ENCODE data around the gene KCNT1. TPM values are rescaled to one million over a fixed set of nuclear protein-coding genes. Genes with fewer than 3 reads are reported as not detected.
A peak's percentile ranks its signal among the peaks of the same experiment; 100 is the strongest.

The KCNT1 gene
- total RNA-seq, 1 experiment from 2014 or later, result not detected

DNA sequence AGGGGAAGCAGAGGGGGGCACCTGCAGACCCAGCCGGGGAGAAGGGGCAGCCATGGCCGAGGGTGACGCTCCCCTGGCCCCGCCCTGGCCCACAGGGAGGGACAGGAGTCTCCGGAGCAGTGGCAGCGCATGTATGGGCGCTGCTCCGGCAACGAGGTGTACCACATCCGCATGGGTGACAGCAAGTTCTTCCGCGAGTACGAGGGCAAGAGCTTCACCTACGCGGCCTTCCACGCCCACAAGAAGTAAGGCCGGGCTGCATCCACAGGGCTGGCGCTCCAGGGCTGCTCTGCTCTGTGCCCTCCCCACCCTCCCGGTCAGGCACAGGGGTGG lies 68.2 kb downstream of the KCNT1 start:
- in situ Hi-C loops (cut with HindIII; ENCODE audit: low sequenced_read_pairs), result no loop called here
- DNase-seq (ENCODE audit: low spot score), result no peak

DNA sequence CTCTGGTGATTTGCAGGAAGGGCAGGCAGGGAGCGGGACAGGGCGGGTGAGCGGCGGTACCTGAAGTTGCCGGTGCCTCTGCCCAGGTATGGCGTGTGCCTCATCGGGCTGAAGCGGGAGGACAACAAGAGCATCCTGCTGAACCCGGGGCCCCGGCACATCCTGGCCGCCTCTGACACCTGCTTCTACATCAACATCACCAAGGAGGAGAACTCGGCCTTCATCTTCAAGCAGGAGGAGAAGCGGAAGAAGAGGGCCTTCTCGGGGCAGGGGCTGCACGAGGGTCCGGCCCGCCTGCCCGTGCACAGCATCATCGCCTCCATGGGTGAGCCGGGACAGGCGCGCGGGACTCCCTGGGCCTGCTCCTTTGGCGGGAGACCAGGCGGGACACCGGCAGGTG lies 68.8 kb downstream of the KCNT1 start:
- in situ Hi-C loops (cut with HindIII; ENCODE audit: low sequenced_read_pairs), result no loop called here
- DNase-seq (ENCODE audit: low spot score), result no peak

DNA sequence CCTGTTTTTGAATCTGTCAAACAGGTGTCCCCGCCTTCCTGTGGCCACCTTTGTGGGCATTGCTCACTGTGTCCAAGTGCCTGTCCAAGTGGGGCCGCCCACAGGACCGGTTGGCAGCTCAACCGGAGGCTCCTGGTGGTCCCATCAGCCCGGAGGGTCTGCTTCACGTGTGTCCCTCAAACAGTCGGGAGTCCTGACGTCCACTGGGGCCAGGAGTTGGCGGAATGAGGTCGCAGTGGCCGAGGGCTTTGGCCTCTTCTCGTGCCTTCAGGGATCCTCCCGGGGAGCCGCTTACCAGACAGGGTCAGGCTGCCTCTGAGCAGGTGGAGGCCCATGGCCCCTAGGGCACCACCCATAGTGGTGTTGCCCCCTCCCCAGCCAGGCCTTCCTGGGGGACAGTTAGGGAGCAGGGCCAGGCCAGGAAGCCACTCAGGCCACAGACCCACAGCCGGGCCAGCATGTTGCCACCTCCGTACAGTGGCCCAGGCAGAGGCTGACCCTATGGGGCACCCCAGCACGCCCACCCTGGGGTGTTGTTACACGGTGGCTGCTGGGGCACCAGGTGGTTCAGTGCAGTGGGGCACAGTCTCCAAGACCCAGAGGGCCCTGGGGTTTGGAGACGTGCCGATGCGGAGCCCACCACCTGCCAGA lies 69.5 kb downstream of the KCNT1 start:
- in situ Hi-C loops (cut with HindIII; ENCODE audit: low sequenced_read_pairs), result no loop called here
- DNase-seq (ENCODE audit: low spot score), result no peak

DNA sequence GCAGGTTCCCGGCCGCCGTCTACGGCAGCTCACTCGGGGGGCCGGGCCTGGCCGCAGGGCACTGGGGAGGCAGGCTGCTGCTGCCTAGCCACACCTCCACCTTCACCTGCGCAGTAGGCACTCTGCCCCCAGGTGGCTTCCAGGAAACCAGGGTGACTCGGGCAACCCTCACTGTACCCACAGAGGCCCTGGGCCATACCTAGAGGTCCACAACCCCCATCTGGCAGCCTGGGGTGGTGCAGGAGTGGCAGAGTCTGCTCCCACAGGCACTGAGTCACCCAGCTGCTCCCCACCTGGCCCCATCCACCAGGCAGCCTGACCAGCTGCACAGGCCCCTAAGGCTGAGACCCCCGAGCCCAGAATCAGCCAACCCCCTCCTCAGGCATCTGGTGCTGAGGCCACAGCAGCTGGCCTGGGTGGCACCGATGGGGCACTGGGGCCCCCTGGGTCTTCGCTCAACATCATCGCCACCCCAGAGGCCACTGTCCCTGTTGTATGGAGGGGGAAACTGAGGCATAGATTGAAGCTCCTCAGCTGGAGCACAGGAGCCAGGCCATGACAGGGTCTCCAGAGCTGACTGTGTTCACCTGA lies 70.2 kb downstream of the KCNT1 start:
- in situ Hi-C loops (cut with HindIII; ENCODE audit: low sequenced_read_pairs), result no loop called here
- no peak for DNase-seq (ENCODE audit: low spot score)

DNA sequence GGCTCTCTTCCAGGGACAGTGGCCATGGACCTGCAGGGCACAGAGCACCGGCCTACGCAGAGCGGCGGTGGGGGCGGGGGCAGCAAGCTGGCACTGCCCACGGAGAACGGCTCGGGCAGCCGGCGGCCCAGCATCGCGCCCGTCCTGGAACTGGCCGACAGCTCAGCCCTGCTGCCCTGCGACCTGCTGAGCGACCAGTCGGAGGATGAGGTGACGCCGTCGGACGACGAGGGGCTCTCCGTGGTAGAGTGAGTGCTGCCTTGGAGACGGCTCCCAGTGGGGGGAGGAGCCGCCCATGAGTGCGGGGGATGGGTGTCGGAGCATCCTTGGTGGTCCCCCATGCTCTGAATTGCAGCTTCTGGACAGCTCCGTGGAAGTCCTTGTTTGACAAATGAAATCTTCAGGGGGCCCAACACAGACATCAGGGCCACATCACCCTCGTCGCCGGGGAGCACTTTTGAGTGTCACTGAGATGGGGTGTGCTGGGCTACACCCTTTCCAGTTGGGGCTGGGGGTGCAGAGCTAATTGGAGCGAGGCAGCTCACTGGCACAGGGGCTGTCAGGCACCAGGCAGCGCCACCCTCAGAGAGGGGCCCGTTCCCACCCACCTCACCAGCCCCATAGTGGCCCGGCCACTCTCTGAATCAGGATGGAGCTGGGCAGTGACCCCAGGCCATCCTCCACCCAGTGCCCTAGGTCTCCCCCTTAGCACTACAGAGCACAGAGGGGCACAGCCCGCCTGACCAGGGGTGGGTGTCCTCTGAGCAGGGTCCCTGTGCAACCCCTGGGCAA lies 70.9 kb downstream of the KCNT1 start:
- in situ Hi-C loops (cut with HindIII; ENCODE audit: low sequenced_read_pairs), result no loop called here
- DNase-seq (ENCODE audit: low spot score), result peak; percentile 1

DNA sequence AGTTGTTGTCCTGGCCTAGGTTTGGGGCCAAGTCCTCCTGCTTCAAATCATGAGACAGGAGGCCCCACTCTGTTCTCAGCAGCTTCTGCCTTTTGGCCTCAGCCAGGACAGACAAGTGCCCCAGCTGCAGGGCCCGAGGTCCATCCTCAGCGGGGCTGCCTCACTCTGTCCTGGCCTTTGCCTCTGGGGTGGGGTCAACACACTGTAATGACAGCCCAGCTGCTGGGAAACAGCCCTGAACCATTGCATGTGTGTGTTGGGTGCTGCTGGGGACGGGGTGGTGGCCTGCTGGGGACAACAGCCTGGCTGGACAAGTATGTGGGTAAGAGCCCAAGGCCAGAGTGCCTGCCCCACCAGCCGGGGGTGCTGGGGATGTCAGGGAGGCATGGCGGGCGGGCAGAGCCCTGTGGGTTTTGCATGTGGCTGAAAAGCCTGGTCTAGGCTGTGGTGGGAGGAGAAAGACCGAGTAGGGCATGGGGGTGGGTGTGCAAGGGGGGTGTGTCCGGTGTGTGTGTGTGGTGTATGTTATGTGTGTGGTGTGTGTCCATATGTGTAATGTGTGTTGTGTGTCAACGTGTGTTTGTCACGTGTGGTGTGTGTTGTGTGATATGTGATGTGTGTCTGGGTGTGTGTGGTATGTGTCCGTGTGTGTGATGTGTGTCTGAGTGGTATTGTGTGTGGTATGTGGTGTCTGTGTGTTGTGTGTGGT lies 71.7 kb downstream of the KCNT1 start:
- no peak for DNase-seq (ENCODE audit: low spot score)
- in situ Hi-C loops (cut with HindIII; ENCODE audit: low sequenced_read_pairs), result no loop called here

DNA sequence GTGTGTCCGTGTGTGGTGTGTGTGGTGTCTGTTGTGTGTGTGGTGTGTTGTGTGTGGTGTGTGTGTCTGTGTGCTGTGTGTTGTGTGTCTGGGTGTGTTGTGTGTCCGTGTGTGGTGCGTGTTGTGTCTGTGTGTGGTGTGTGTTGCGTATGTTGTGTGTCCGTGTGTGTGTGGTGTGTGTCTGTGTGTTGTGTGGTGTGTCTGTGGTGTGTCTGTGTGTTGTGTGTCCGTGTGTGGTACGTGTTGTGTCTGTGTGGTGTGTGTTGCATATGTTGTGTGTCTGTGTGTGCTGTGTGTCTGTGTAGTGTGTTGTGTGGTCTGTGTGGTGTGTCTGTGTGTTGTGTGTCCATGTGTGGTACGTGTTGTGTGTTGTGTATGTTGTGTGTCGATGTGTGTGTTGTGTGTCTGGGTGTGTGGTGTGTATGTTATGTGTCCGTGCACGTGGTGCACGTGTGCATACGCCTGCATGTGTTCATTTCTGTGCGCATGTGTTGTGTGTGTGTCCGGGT lies 72.3 kb downstream of the KCNT1 start:
- in situ Hi-C loops (cut with HindIII; ENCODE audit: low sequenced_read_pairs), result no loop called here
- no peak for DNase-seq (ENCODE audit: low spot score)

DNA sequence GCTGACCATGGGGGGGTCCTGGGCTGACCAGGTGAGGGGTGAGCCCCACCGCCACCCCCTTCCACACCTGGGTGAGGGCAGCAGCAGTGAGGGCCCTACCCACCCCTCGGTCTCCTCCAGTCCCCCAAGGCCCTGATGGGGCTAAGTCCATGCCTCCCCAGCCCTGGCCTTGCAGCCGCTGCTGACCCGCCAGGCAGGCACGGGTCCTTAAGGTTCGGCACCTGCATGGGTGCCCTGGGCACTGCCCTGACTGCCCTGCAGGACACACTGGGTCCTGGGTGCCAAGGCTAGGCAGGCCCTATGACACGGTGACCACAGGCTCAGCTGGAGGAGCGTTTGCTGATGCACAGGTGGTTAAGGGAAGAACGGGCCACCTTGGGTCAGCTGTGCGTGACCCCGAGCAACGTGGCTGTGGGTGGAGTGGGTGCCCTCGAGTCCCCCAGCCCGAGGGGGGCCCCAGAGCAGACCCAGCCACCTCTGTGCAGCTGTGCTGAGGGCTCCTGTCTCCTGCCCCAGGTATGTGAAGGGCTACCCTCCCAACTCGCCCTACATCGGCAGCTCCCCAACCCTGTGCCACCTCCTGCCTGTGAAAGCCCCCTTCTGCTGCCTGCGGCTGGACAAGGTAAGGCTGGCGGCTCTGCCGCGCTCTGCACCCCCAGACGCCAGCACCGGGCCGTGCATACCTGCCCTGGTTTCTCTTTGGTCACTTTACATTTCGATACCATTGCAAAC lies 73.0 kb downstream of the KCNT1 start:
- DNase-seq (ENCODE audit: low spot score), result no peak
- in situ Hi-C loops (cut with HindIII; ENCODE audit: low sequenced_read_pairs), result no loop called here

DNA sequence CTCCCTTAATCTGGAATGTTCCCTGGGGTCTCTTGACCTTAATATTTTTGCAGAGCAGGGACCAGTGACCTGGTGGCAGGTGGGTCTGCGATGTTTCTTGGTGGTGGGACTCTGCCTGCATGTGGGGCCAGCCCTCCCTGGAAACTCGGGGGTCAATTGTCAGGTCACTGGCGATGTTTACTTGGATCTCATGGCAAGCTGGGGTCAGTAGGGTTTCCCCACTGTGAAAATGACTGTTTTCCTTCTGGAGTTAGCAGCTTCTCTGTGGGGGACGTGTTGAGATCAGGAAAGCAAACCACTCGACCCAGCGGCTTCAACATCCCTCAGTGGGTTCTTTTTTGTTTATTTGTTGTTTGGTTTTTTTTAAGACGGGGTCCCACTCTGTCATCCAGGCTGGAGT lies 73.9 kb downstream of the KCNT1 start:
- in situ Hi-C loops (cut with HindIII; ENCODE audit: low sequenced_read_pairs), result no loop called here
- no peak for DNase-seq (ENCODE audit: low spot score)

DNA sequence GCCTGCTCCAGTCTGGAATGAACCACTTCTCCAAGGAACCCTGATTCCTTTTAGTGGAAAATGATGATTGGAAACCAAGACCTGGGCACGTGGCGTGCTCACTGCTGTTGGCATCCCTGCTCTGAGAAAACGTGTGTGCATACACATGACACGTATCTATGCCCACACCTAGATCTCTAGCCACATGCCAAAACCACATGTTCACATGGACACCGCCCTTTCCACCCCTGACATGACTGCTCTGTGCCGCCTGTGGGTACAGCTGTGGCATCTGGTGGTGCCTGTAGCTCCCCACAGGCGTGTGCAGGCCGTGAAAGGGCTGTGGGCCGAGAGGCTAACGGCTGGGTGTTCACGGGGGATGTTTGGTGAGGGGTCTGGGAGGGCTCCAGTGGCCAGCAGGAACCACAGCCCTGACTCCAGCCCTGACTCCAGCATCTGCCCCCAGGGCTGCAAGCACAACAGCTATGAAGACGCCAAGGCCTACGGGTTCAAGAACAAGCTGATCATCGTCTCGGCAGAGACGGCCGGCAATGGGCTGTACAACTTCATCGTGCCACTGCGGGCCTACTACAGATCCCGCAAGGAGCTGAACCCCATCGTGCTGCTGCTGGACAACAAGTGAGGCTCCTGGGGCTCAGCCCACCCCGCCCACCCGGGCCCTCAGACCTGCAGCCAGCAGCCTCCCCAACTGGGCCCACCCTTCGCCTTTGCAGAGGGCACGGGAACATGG lies 75.1 kb downstream of the KCNT1 start:
- in situ Hi-C loops (cut with HindIII; ENCODE audit: low sequenced_read_pairs), result no loop called here
- no peak for DNase-seq (ENCODE audit: low spot score)

DNA sequence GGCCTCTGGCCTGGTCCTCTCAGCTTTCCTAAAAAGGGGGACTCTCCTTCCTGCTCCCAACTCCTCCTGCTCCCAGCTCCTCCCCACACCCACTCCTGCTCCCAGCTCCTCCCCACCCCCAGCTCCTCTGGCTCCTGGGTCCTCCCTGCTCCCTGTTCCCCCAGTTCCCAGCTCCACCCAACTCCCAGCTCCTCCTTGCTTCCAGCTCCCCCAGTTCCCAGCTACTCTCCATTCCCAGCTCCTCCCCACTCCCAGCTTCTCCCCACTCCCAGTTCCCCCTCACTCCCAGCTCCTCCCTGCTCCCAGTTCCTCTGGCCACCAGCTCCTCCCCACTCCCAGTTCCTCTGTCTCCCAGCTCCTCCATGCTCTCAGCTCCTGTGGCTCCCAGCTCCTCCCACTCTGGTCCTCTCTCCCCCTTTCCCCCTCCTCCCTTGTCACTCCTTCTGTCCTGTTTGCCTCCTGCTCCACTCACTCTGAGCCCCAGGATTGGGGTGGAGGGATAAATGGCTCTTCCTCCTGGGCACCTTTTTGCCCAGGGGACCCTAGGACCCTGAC lies 75.7 kb downstream of the KCNT1 start:
- in situ Hi-C loops (cut with HindIII; ENCODE audit: low sequenced_read_pairs), result no loop called here
- no peak for DNase-seq (ENCODE audit: low spot score)

DNA sequence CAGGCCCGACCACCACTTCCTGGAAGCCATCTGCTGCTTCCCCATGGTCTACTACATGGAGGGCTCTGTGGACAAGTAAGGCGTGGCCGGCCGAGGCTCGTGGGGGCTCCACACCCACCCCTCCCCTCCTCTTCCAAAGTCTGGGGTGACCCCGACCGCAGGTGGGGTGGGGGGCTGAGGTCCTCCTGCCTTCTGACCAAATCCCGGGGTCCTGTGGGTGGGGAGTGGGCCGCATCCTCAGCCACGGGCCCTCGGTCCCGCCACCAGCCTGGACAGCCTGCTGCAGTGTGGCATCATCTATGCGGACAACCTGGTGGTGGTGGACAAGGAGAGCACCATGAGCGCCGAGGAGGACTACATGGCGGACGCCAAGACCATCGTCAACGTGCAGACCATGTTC lies 76.4 kb downstream of the KCNT1 start:
- in situ Hi-C loops (cut with HindIII; ENCODE audit: low sequenced_read_pairs), result no loop called here
- no peak for DNase-seq (ENCODE audit: low spot score)

DNA sequence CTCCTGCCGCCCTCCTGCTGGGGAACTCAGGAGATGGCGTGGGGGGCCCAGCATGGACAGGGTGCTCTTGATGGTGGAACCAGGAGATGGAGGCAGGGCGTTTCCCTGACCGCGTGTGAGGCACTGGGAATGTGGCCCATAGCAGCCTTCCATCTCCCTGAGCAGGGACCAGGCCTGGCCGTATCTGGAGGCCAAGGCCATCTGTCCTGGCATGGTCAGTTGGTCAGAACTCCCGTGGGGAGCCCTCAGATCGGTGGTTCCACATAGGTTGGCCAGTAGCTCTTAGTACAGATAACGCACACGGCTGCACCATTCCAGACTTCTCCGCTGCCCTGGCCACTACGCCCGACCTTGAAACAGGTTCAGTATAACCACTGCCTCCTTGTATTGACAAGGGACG lies 77.6 kb downstream of the KCNT1 start:
- peak; percentile 75 for DNase-seq (ENCODE audit: low spot score)
- in situ Hi-C loops (cut with HindIII; ENCODE audit: low sequenced_read_pairs), result no loop called here

DNA sequence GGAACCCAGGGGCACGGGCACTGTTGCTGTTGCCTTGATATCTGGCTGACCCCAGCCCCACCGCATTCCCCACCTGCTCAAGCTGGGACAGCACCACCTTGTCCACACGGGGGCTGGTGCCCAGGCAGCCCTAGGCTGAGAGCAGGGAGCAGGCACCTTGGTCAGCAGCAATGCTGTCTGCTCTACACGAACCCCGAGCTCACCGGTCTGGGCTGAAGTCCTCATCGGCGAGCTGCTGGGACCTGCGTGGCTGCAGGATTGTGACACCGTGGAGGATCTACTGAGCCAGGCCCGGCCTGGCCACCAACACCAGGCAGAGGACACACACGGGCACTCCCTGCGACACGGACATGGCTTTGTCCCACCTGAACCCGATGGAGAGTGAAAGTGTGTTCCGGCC lies 78.1 kb downstream of the KCNT1 start:
- no peak for DNase-seq (ENCODE audit: low spot score)
- in situ Hi-C loops (cut with HindIII; ENCODE audit: low sequenced_read_pairs), result no loop called here

DNA sequence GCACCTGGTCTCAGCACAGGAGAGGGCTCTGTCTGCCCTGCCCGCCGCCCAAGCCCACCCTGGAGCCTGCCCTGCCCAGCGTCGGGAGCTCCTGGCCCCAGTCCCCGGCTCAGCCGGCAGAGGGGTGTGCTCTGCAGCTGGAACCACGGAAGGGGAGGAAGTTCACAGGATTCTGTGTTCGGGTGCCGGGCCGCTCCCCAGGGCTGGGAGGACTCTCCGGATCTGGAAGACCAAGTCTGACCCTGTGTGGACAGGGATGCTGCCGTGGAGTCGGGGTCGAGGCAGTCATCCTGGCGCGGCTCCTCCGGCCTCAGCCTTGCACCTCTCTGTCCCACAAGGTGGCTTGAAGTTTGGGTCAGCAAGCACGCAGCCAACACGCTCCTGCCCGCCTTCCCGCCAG lies 78.6 kb downstream of the KCNT1 start:
- in situ Hi-C loops (cut with HindIII; ENCODE audit: low sequenced_read_pairs), result no loop called here
- DNase-seq (ENCODE audit: low spot score), result no peak

DNA sequence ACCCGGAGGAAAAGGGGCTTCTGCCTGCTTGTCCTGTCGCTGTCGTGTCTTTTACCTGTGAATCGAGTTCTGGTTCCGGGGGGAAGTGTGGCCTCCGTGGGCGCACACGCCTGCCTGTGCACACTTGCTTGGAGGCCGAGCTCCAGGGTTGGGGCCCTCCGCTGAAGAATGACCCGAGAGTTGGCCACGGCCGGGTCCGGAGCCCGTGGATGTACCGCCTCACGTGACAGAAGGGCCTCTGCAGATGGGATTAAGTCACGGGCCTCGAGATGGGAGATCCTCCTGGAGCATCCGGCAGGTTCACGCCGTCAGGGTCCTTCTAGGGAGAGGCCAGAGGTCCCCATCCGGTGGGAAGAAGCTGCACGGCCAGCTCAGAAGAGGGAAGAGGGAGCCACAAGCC lies 81.0 kb downstream of the KCNT1 start:
- in situ Hi-C loops (cut with HindIII; ENCODE audit: low sequenced_read_pairs), result no loop called here
- DNase-seq (ENCODE audit: low spot score), result no peak

DNA sequence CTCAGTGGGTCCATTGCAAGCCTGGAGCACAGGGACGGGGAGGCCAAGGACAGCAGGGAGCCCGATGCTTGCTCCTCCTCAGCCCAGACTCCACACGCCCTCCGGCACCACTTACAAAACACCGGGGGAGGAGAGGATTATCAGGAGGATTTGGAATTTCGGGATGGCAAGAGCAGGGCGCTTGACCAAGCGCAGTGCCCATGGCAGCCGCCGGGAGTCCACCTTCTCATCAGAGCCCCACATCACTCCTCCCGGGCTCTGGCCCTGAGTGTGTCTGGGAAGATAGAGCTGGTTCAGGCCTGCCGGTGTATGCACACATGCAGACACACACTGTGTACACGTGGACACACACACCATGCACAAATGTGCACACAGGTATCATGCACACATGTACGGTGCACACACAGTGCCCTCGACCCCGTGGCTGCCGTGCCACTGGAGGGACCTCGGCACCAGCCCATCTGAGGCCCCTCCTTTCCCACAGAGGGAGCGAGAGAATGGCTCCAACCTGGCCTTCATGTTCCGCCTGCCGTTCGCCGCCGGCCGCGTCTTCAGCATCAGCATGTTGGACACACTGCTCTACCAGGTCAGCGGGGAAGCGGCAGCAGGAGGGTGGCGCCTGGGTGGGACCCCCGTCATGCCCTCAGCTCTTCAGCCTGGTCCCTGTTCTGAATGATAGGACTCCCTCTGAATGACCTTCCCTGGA lies 81.7 kb downstream of the KCNT1 start:
- in situ Hi-C loops (cut with HindIII; ENCODE audit: low sequenced_read_pairs), result no loop called here
- no peak for DNase-seq (ENCODE audit: low spot score)

DNA sequence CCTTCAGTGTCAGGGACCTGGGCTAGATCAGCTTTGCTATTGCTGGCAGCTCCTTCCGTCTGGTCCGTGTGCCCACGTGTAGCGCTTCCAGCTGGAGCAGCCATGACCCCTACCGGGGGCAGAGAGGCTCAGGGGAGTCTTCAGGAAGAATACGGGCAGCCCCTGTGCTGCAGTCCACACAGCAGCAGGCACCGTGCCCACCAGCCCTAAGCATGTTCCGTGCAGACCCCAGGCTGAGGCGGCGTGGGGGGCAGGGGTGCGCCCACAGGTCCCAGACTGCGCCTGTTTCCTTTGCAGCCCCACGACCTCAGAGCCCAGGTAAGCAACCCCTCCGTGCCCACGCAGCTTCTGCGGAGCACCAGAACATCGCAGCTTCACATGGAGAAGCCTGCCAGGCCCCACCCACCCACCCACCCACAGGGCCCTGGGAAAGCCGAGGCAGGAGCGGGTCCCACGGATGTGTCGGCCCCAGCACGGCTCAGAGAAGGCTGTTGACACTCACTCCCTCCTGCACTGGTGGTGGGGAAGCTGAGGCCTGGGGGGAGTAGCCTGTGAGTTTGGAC lies 83.1 kb downstream of the KCNT1 start:
- in situ Hi-C loops (cut with HindIII; ENCODE audit: low sequenced_read_pairs), result no loop called here
- DNase-seq (ENCODE audit: low spot score), result no peak

Measured in G401 (cell line).